ENCODE data around the gene RAG2.

The RAG2 gene

GRCh38 chr11:36608491-36609199 lies 10.6 kb upstream of the RAG2 start:
- H3K4me3 ChIP-seq (ENCODE audit: low read depth in 1 of 2, low read length in 2 of 2): no peak overlapping the region
- H3K79me2 ChIP-seq (ENCODE audit: insufficient read depth, low read length): peaks cover 20% of the 10 kb centered on the region
- peak overlapping the region; percentile 71 for H3K27ac ChIP-seq (ENCODE audit: low read length)
- DNase-seq (no peak), ATAC-seq (ENCODE audit: insufficient read depth, low read depth) (peak; percentile 72)
- peak overlapping the region; percentile 14; the same call in 1 of the 2 replicates for H3K4me2 ChIP-seq (ENCODE audit: insufficient read depth, low read length)
- TF ChIP-seq EZH2 (IDR thresholded peaks at IDR 0.05; ENCODE audit: borderline replicate concordance, low read depth, low read length, severe bottlenecking) (no peak), CTCF (IDR thresholded peaks at IDR 0.05; ENCODE audit: borderline replicate concordance, extremely low read depth, low read length, poor library complexity, severe bottlenecking) (no peak)
- H3K36me3 ChIP-seq (ENCODE audit: insufficient read depth, low read length): no peaks in the 10 kb centered on the region
- H3K9me3 ChIP-seq (ENCODE audit: insufficient read depth, low read length, severe bottlenecking): no peaks in the 10 kb centered on the region
- peak overlapping the region; percentile 30 for H3K9ac ChIP-seq (ENCODE audit: low read depth, low read length)
- H3K4me1 ChIP-seq (ENCODE audit: insufficient read depth, low read length): peaks cover 84% of the 10 kb centered on the region
- H4K20me1 ChIP-seq (ENCODE audit: insufficient read depth, low read length): no peaks in the 10 kb centered on the region
- no peak overlapping the region for H2AFZ ChIP-seq (ENCODE audit: low read depth, low read length)
- H3K27me3 ChIP-seq (ENCODE audit: insufficient read depth, low read length, poor library complexity): no peaks in the 10 kb centered on the region

DNA sequence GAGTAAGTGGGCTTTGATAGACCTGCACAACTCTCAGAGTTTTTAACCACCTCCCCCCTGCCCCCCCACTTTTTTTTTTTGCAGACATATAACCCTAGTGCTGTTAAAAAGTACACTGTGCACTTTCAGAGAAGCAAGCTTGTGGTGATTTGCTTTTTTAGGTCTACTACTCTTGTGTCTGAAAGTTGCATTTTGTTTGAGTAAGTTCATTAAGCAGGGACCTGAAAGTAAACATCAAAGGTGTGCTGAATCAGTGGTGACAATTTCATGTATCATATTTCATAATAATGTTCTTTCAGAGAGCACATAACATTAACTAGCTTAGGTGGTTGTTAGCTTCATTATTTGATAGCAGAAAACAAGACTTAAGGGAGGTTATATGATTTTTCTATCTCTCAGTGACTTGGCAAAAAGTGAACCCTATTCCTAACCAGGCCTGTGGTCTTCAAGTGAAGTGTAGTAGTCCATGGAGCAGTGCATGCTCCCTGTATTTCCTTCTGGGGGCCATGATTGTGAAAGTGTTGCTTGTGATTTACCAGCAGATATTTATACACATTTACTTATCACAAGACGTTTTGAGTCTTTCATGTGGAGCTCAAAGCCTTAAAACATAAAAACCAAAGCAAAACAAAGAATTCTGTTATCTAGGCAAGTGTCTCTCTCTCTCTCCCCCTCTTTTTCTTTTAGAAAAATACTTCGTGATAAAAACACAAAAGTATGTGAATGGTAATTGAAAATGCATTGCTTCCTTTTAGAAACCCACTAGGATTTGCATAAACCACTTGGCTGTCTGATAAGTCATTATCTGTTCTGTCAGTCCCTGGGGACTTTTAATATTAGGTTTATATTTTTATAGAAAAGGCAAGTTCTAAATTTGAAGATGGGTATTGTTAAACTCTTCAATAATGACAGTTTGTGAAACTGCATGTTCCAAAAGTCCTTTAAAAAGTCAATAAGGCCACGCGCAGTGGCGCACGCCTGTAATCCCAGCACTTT lies 7.5 kb upstream of the RAG2 start:
- Histone ChIP-seq H3K9me3 (ENCODE audit: insufficient read depth, low read length, severe bottlenecking) (no peaks in the 10 kb centered on the region), H3K27ac (ENCODE audit: low read length) (peak overlapping the region; percentile 92), H2AFZ (ENCODE audit: low read depth, low read length) (peak overlapping the region; percentile 46), H3K79me2 (ENCODE audit: insufficient read depth, low read length) (peaks cover 41% of the 10 kb centered on the region), H3K4me1 (ENCODE audit: insufficient read depth, low read length) (peaks cover 100% of the 10 kb centered on the region), H3K9ac (ENCODE audit: low read depth, low read length) (peak overlapping the region; percentile 25), H3K4me2 (ENCODE audit: insufficient read depth, low read length) (peak overlapping the region; percentile 25), H3K4me3 (ENCODE audit: low read depth in 1 of 2, low read length in 2 of 2) (no peak overlapping the region; a peak in 1 of 4 replicates), H4K20me1 (ENCODE audit: insufficient read depth, low read length) (no peaks in the 10 kb centered on the region), H3K36me3 (ENCODE audit: insufficient read depth, low read length) (no peaks in the 10 kb centered on the region), H3K27me3 (ENCODE audit: insufficient read depth, low read length, poor library complexity) (no peaks in the 10 kb centered on the region)
- DNase-seq (no peak), ATAC-seq (ENCODE audit: insufficient read depth, low read depth) (no peak)
- TF ChIP-seq EZH2 (IDR thresholded peaks at IDR 0.05; ENCODE audit: borderline replicate concordance, low read depth, low read length, severe bottlenecking) (no peak), CTCF (IDR thresholded peaks at IDR 0.05; ENCODE audit: borderline replicate concordance, extremely low read depth, low read length, poor library complexity, severe bottlenecking) (no peak)

DNA sequence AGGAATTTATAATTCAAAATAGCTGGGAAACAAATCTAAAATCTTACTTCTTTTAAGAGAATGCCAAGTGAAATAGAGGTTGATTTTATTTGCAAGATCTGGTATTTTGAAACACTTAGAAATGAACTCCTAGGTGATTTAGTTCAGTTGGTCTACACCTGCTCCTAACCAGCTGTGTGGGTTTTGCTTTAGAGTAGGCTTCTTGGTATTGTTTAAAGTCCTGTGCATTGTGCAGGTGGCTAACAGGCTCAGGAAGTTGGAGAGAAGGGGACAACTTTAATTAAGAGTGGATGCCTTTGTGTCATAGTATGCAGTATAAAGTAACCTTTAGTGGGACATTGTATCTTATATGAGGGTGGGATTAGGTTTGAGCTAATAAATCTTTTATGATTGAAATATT lies 4.1 kb upstream of the RAG2 start:
- peak; percentile 76 for DNase-seq
- Histone ChIP-seq H3K9ac (ENCODE audit: low read depth, low read length) (peak overlapping the region; percentile 81), H3K36me3 (ENCODE audit: insufficient read depth, low read length) (peaks cover 8% of the 10 kb centered on the region), H4K20me1 (ENCODE audit: insufficient read depth, low read length) (no peaks in the 10 kb centered on the region), H3K27me3 (ENCODE audit: insufficient read depth, low read length, poor library complexity) (no peaks in the 10 kb centered on the region), H3K4me3 (ENCODE audit: low read depth in 1 of 2, low read length in 2 of 2) (no peak overlapping the region), H3K9me3 (ENCODE audit: insufficient read depth, low read length, severe bottlenecking) (no peaks in the 10 kb centered on the region), H3K79me2 (ENCODE audit: insufficient read depth, low read length) (peaks cover 70% of the 10 kb centered on the region), H3K4me1 (ENCODE audit: insufficient read depth, low read length) (peaks cover 90% of the 10 kb centered on the region), H2AFZ (ENCODE audit: low read depth, low read length) (no peak overlapping the region), H3K4me2 (ENCODE audit: insufficient read depth, low read length) (peak overlapping the region; percentile 48), H3K27ac (ENCODE audit: low read length) (peak overlapping the region; percentile 92)
- peak; percentile 78 for ATAC-seq (ENCODE audit: insufficient read depth, low read depth)
- no peak for TF ChIP-seq EZH2 (IDR thresholded peaks at IDR 0.05; ENCODE audit: borderline replicate concordance, low read depth, low read length, severe bottlenecking)
- TF ChIP-seq CTCF (IDR thresholded peaks at IDR 0.05; ENCODE audit: borderline replicate concordance, extremely low read depth, low read length, poor library complexity, severe bottlenecking): no peak
